Keratinocyte (primary cell): ENCODE results near the gene ATP6V0A1. TPM values are rescaled to one million over a fixed set of nuclear protein-coding genes. Genes with fewer than 3 reads are reported as not detected.

ENCODE experiments used
- DNase-seq: peaks from one replicate; pipeline ENCODE4 v3.0.0-alpha.2; 2011; ENCODE audit warnings: low read depth, missing footprints, low spot score
- FAIRE-seq: peaks from 2 replicates; lab custom pipeline; 2011; peaks lifted over from hg19 to GRCh38; lab: Jason Lieb, UNC
- H2AFZ ChIP-seq: 2 replicates; pipeline ENCODE4 v1.6.0; 2012; ENCODE audit warnings: low read length, control low read depth, inconsistent platforms; ENCODE audit not compliant: control insufficient read depth
- H3K27ac ChIP-seq: 2 replicates; pipeline ENCODE4 v1.5.1; 2011; ENCODE audit warnings: low read length; ENCODE audit not compliant: control insufficient read depth, insufficient read depth
- H3K27me3 ChIP-seq: 3 replicates; pipeline ENCODE4 v1.6.0; 2011; ENCODE audit warnings: low read length; ENCODE audit not compliant: control insufficient read depth, insufficient read depth; ENCODE audit errors: extremely low read depth
- H3K36me3 ChIP-seq, 2 experiments: 2 replicates in 1 of 2; 3 replicates in 1 of 2; pipeline ENCODE4 v1.5.1; 2011; ENCODE audit warnings: low read length in 2 of 2, mild to moderate bottlenecking in 1 of 2; ENCODE audit not compliant: control insufficient read depth in 2 of 2, insufficient read depth in 2 of 2; ENCODE audit errors: extremely low read depth in 1 of 2
- H3K4me1 ChIP-seq: 3 replicates; pipeline ENCODE4 v1.5.1; 2011; ENCODE audit warnings: low read length; ENCODE audit not compliant: control insufficient read depth, insufficient read depth; ENCODE audit errors: extremely low read depth
- H3K4me2 ChIP-seq: 3 replicates; pipeline ENCODE4 v1.6.0; 2011; ENCODE audit warnings: low read depth, low read length; ENCODE audit not compliant: control insufficient read depth, insufficient read depth; ENCODE audit errors: extremely low read depth
- H3K4me3 ChIP-seq, 3 experiments: fragments of 200-600 bp in 1 of 3; sonication (generic) in 1 of 3; 2 replicates in 2 of 3; 3 replicates in 1 of 3; pipeline ENCODE4 v1.5.1; 2011 to 2016; ENCODE audit warnings: low read length in 3 of 3, mild to moderate bottlenecking in 3 of 3, control low read depth in 2 of 3, inconsistent platforms in 1 of 3, low read depth in 1 of 3, mixed read lengths in 1 of 3, mixed run types in 1 of 3, moderate library complexity in 1 of 3; ENCODE audit not compliant: control insufficient read depth in 2 of 3, insufficient read depth in 2 of 3; ENCODE audit errors: extremely low read depth in 1 of 3
- H3K79me2 ChIP-seq: 2 replicates; pipeline ENCODE4 v1.6.0; 2012; ENCODE audit warnings: low read length; ENCODE audit not compliant: control insufficient read depth, insufficient read depth
- H3K9ac ChIP-seq: 3 replicates; pipeline ENCODE4 v1.6.0; 2011; ENCODE audit warnings: low read length; ENCODE audit not compliant: control insufficient read depth, insufficient read depth; ENCODE audit errors: extremely low read depth
- H3K9me1 ChIP-seq: 3 replicates; pipeline ENCODE4 v1.6.0; 2011; ENCODE audit warnings: low read length; ENCODE audit not compliant: control insufficient read depth, insufficient read depth; ENCODE audit errors: extremely low read depth
- H3K9me3 ChIP-seq: 2 replicates; pipeline ENCODE4 v1.5.1; 2012; ENCODE audit warnings: low read depth, low read length; ENCODE audit not compliant: control insufficient read depth
- H4K20me1 ChIP-seq: 3 replicates; pipeline ENCODE4 v1.6.0; 2011; ENCODE audit warnings: low read length; ENCODE audit not compliant: control insufficient read depth, insufficient read depth; ENCODE audit errors: extremely low read depth
- EZH2 ChIP-seq: IDR thresholded peaks from one replicate; pipeline ENCODE4 v1.6.1; 2012; ENCODE audit warnings: inconsistent platforms, mild to moderate bottlenecking, low read length, moderate library complexity
- dilution Hi-C: fragments of 300-500 bp; cut with MboI; formaldehyde crosslinking; loops from one replicate; pipeline ENCODE4 v1.7.0; 2020; ENCODE audit warnings: low sequenced_read_pairs; ENCODE audit not compliant: extremely low pct_ligation_motif_present
- polyA plus RNA-seq, 5 experiments: library from polyadenylated mRNA; depleted of rRNA in 3 of 5; stranded (reverse) in 3 of 5; stranded (forward) in 1 of 5; unstranded in 1 of 5; fragments of >200 nt; gene quantifications; 1 replicate in 1 of 5; 2 replicates in 3 of 5; 3 replicates in 1 of 5; pipeline versions ENCODE4 v1.2.1 to v1.2.3, GENCODE V29; 2011 to 2012; ENCODE audit warnings: missing spikeins in 2 of 5, low read depth in 1 of 5, low replicate concordance in 1 of 5
- TF ChIP-seq, protein P1 (sequence below), 3 experiments: IDR thresholded peaks in 1 of 3; conservative IDR thresholded peaks in 1 of 3; optimal IDR thresholded peaks in 1 of 3; 2 replicates in 2 of 3; 3 replicates in 1 of 3; pipeline versions ENCODE3 to v1.5.1; 2011; ENCODE audit warnings: low read length in 3 of 3, mild to moderate bottlenecking in 3 of 3, moderate library complexity in 2 of 3, control low read depth in 1 of 3, inconsistent platforms in 1 of 3; ENCODE audit not compliant: insufficient read depth in 2 of 3; ENCODE audit errors: extremely low read depth in 1 of 3

Gene ATP6V0A1
- polyA plus RNA-seq, 1 donor (not counting 4 experiments of a cell fraction or from before 2014, with no cell fraction given) = 24.0 TPM

DNA sequence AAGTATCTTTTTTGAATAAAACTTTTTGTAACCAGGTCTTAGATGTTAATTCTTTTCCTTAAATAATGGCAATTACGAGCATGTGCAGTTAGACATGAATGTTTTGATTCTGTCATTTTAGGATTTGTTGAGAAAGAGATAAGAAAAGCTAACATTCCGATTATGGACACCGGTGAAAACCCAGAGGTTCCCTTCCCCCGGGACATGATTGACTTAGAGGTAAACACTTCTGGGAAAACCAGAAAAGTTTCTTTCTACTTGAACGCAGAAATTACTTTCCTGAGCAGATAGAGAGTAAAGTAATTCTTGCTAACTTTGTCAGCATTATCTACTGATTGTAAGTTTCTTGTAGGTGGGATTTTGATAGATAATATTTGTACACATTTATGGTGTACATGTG is 9.2 kb downstream of the ATP6V0A1 start:
- H3K9me1 ChIP-seq = no peaks in the 10 kb centered on the region
- no peak overlapping the region for H3K4me2 ChIP-seq
- H3K4me3 ChIP-seq = no peak overlapping the region
- no peaks in the 10 kb centered on the region for H3K27me3 ChIP-seq
- FAIRE-seq (no peak), DNase-seq (no peak)
- TF ChIP-seq, protein P1, sequence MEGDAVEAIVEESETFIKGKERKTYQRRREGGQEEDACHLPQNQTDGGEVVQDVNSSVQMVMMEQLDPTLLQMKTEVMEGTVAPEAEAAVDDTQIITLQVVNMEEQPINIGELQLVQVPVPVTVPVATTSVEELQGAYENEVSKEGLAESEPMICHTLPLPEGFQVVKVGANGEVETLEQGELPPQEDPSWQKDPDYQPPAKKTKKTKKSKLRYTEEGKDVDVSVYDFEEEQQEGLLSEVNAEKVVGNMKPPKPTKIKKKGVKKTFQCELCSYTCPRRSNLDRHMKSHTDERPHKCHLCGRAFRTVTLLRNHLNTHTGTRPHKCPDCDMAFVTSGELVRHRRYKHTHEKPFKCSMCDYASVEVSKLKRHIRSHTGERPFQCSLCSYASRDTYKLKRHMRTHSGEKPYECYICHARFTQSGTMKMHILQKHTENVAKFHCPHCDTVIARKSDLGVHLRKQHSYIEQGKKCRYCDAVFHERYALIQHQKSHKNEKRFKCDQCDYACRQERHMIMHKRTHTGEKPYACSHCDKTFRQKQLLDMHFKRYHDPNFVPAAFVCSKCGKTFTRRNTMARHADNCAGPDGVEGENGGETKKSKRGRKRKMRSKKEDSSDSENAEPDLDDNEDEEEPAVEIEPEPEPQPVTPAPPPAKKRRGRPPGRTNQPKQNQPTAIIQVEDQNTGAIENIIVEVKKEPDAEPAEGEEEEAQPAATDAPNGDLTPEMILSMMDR (optimal IDR thresholded peaks at IDR 0.05 in 1 of 3, IDR thresholded peaks at IDR 0.05 in 1 of 3, conservative IDR thresholded peaks at IDR 0.05 in 1 of 3; ENCODE audit: extremely low read depth in 1 of 3, insufficient read depth in 2 of 3, low read length in 3 of 3) = no peak
- no peak for TF ChIP-seq EZH2
- no peak overlapping the region for H3K27ac ChIP-seq
- H3K36me3 ChIP-seq = peaks cover 6 to 16% of the 10 kb centered on the region in 2 experiments
- H3K4me1 ChIP-seq = no peaks in the 10 kb centered on the region
- no peaks in the 10 kb centered on the region for H4K20me1 ChIP-seq
- H3K9me3 ChIP-seq = no peaks in the 10 kb centered on the region
- no peak overlapping the region for H2AFZ ChIP-seq
- no peaks in the 10 kb centered on the region for H3K79me2 ChIP-seq
- H3K9ac ChIP-seq = no peak overlapping the region
- dilution Hi-C loops = no loop called here

DNA sequence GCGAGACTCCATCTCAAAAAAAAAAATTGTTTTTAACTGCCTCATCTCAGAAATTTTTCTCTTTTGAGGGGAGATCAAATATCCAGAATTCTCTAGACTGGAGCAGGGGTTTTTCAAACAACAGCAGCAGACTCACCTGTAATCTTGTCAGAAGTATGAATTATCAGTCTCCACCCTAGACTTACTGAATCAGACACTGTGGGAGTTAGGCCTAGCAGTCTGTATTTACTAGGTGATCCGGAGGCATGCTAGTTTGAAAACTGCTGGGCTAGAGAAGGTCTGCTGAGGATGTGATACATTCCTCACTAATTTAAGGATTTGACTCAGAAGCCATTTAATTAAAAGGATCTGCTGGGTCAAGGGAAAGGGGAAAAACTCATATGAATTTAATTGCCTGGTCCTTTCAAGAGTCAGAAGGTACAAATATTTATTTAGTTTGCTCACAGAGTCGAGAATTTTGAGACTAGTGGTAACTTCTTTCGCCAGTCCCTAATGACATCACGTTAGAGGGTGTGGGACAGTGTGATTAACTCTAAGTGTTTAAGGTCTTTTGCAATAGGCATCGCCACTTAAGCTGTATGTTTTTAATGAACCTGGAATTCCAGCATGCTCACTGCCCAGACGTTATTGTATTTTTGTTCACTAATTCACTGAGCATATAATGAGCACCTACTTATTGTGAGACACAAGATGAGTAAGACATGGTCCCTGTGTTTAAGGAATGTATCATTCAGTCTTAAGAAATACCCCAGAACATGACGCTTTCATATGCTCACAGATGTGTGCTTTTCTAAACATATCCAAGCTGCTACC is 14.2 kb downstream of the ATP6V0A1 start:
- Histone ChIP-seq H3K4me3 (no peak overlapping the region), H3K27ac (no peak overlapping the region), H3K4me2 (no peak overlapping the region), H3K9me1 (no peaks in the 10 kb centered on the region), H4K20me1 (no peaks in the 10 kb centered on the region), H3K79me2 (no peaks in the 10 kb centered on the region), H3K27me3 (no peaks in the 10 kb centered on the region), H3K9ac (no peak overlapping the region), H2AFZ (no peak overlapping the region), H3K9me3 (no peaks in the 10 kb centered on the region), H3K36me3 (peaks cover 0 to 14% of the 10 kb centered on the region in 2 experiments), H3K4me1 (no peaks in the 10 kb centered on the region)
- dilution Hi-C loops = no loop called here
- FAIRE-seq (no peak), DNase-seq (no peak)
- TF ChIP-seq EZH2 = no peak
- TF ChIP-seq, protein P1 (optimal IDR thresholded peaks at IDR 0.05 in 1 of 3, IDR thresholded peaks at IDR 0.05 in 1 of 3, conservative IDR thresholded peaks at IDR 0.05 in 1 of 3; ENCODE audit: extremely low read depth in 1 of 3, insufficient read depth in 2 of 3, low read length in 3 of 3) = no peak
